Peyer's patch (tissue), 4 donors: ENCODE measurements around the gene DMBX1. TPM values are rescaled to one million over a fixed set of nuclear protein-coding genes. Genes with fewer than 3 reads are reported as not detected.

Experiments used
- DNase-seq, 3 donors: peaks; one replicate each; pipeline ENCODE4 v3.0.0-alpha.2; 2017 to 2019
- H3K27ac ChIP-seq, 4 donors: fragments of 200-600 bp; sonication (generic); one replicate each; pipeline ENCODE4 v1.5.1; 2016 to 2019
- H3K27me3 ChIP-seq, 2 donors: fragments of 200-600 bp; sonication (generic); one replicate each; pipeline ENCODE4 v1.5.1; 2019
- H3K36me3 ChIP-seq, 3 donors: fragments of 200-600 bp; sonication (generic); one replicate each; pipeline ENCODE4 v1.5.1; 2016 to 2019
- H3K4me1 ChIP-seq, 4 donors: fragments of 200-600 bp; sonication (generic); one replicate each; pipeline ENCODE4 v1.5.1; 2016 to 2019
- H3K4me3 ChIP-seq, 4 donors: fragments of 200-600 bp; sonication (generic); 1 replicate in 3 of 4; 2 replicates in 1 of 4; pipeline ENCODE4 v1.5.1; 2016 to 2019; ENCODE audit warnings: mild to moderate bottlenecking in 1 of 4
- H3K9me3 ChIP-seq, 4 donors: fragments of 200-600 bp; sonication (generic); one replicate each; pipeline ENCODE4 v1.5.1; 2016 to 2019; ENCODE audit warnings: mild to moderate bottlenecking in 1 of 4
- CTCF ChIP-seq, 6 experiments: fragments of 450-650 bp in 4 of 6; fragments of 200-600 bp in 2 of 6; sonication (generic) in 1 of 6; IDR thresholded peaks; one replicate each; pipeline ENCODE4 v1.5.1; 2017 to 2019; ENCODE audit warnings: antibody characterized with exemption in 6 of 6, mild to moderate bottlenecking in 3 of 6, moderate library complexity in 1 of 6
- POLR2A ChIP-seq, 2 donors: fragments of 450-650 bp; IDR thresholded peaks; one replicate each; pipeline ENCODE4 v1.5.1; 2017; ENCODE audit warnings: antibody characterized with exemption in 2 of 2, mild to moderate bottlenecking in 2 of 2, moderate library complexity in 2 of 2
- total RNA-seq, 4 donors: library from RNA; depleted of rRNA; stranded (reverse); fragments of >200 nt; gene quantifications; one replicate each; pipeline ENCODE4 v1.1.0, GENCODE V29; 2016

DMBX1 gene
- total RNA-seq, 4 donors from 2014 or later, result not detected

- Histone ChIP-seq H3K27ac (no peak overlapping the region), H3K27me3 (no peaks in the 10 kb centered on the region), H3K36me3 (no peaks in the 10 kb centered on the region), H3K4me3 (no peak overlapping the region), H3K4me1 (peaks cover 0 to 14% (median 3%) of the 10 kb centered on the region in 4 donors), H3K9me3 (no peaks in the 10 kb centered on the region)
- peak; percentile 69 to 92 (median 88) for DNase-seq
- TF ChIP-seq CTCF (IDR thresholded peaks at IDR 0.05) (peak; percentile 35 to 81 (median 71)), POLR2A (IDR thresholded peaks at IDR 0.05) (no peak)
Measured at GRCh38 chr1:46446646-46447498, 42.8 kb upstream of the DMBX1 start.

- H3K27me3 ChIP-seq, result no peaks in the 10 kb centered on the region
- peak overlapping the region in 2 of 4 donors; percentile 17 to 45 for H3K4me3 ChIP-seq
Measured at GRCh38 chr1:46447499-46448108, 42.0 kb upstream of the DMBX1 start.

GRCh38 chr1:46448109-46448911, 41.3 kb upstream of the DMBX1 start:
- H3K27me3 ChIP-seq, result no peaks in the 10 kb centered on the region
- TF ChIP-seq CTCF (IDR thresholded peaks at IDR 0.05) (no peak), POLR2A (IDR thresholded peaks at IDR 0.05) (no peak)
- H3K9me3 ChIP-seq, result no peaks in the 10 kb centered on the region
- H3K4me3 ChIP-seq, result peak overlapping the region in 3 of 4 donors; percentile 12 to 45 (median 17)
- peaks cover 0 to 4% (median 0%) of the 10 kb centered on the region in 4 donors for H3K4me1 ChIP-seq
- no peak for DNase-seq
- H3K36me3 ChIP-seq, result no peaks in the 10 kb centered on the region
- H3K27ac ChIP-seq, result no peak overlapping the region

More at GRCh38 chr1:46447499-46448108, 42.0 kb upstream of the DMBX1 start:
- no peaks in the 10 kb centered on the region for H3K36me3 ChIP-seq
- TF ChIP-seq POLR2A (IDR thresholded peaks at IDR 0.05), result no peak
- TF ChIP-seq CTCF (IDR thresholded peaks at IDR 0.05), result no peak
- no peak for DNase-seq
- H3K9me3 ChIP-seq, result no peaks in the 10 kb centered on the region
- no peak overlapping the region for H3K27ac ChIP-seq
- peaks cover 0 to 11% (median 1%) of the 10 kb centered on the region in 4 donors for H3K4me1 ChIP-seq

GRCh38 chr1:46449223-46450159, 40.1 kb upstream of the DMBX1 start:
- TF ChIP-seq CTCF (IDR thresholded peaks at IDR 0.05), result no peak
- no peak for TF ChIP-seq POLR2A (IDR thresholded peaks at IDR 0.05)
- Histone ChIP-seq H3K4me1 (peaks cover 0 to 4% (median 0%) of the 10 kb centered on the region in 4 donors), H3K9me3 (no peaks in the 10 kb centered on the region), H3K27me3 (no peaks in the 10 kb centered on the region), H3K36me3 (no peaks in the 10 kb centered on the region), H3K27ac (no peak overlapping the region), H3K4me3 (no peak overlapping the region)
- DNase-seq, result no peak
